Caco-2 (cell line): ENCODE results near the gene ARHGAP36. TPM values are rescaled to one million over a fixed set of nuclear protein-coding genes. Genes with fewer than 3 reads are reported as not detected.

Source experiments
- BruUV-seq: library from RNA; stranded (reverse); fragments of 400-500 nt; replicated peaks from 2 replicates; lab custom pipeline; 2021; lab: Mats Ljungman, UMichigan
- CTCF ChIA-PET: fragments of 300-600 bp; sonication (Branson Sonifier 250); formaldehyde crosslinking; loops from one replicate; lab custom pipeline; 2022; ENCODE audit warnings: antibody characterized with exemption; lab: Charles Lee
- POLR2A ChIA-PET: fragments of 300-600 bp; sonication (Branson Sonifier 250); formaldehyde crosslinking; loops from one replicate; lab custom pipeline; 2022; ENCODE audit warnings: antibody characterized with exemption; lab: Charles Lee
- DNase-seq, 2 experiments: peaks; one replicate each; pipeline versions ENCODE4 v3.0.0 to v3.0.0-alpha.2; 2020 to 2022
- H3K27me3 ChIP-seq: replicated peaks from 2 replicates; pipeline ENCODE4 v1.6.0; 2011; ENCODE audit warnings: low read length; ENCODE audit not compliant: control insufficient read depth, insufficient read depth
- H3K36me3 ChIP-seq: 2 replicates; pipeline ENCODE4 v1.5.1; 2011; ENCODE audit warnings: low read length; ENCODE audit not compliant: control insufficient read depth, insufficient read depth
- H3K4me1 ChIP-seq: fragments of 250-450 bp; sonication (Bioruptor Pico); 2 replicates; pipeline ENCODE4 v1.5.1; 2020; ENCODE audit warnings: mild to moderate bottlenecking
- H3K4me3 ChIP-seq: 2 replicates; pipeline ENCODE4 v1.5.1; 2011; ENCODE audit warnings: low read depth, mild to moderate bottlenecking, control low read depth, low read length
- H3K9me3 ChIP-seq: fragments of 250-450 bp; sonication (Bioruptor Pico); 2 replicates; pipeline ENCODE4 v1.5.1; 2020; ENCODE audit warnings: mild to moderate bottlenecking, moderate library complexity
- H3K27ac Mint-ChIP-seq: one replicate; pipeline ENCODE4 v1.8.0; 2022; ENCODE audit warnings: mixed read lengths; ENCODE audit not compliant: unreplicated experiment
- H3K27me3 Mint-ChIP-seq: one replicate; pipeline ENCODE4 v1.8.0; 2022; ENCODE audit warnings: mixed read lengths; ENCODE audit not compliant: insufficient read depth, unreplicated experiment
- H3K36me3 Mint-ChIP-seq: one replicate; pipeline ENCODE4 v1.8.0; 2022; ENCODE audit warnings: mild to moderate bottlenecking, mixed read lengths; ENCODE audit not compliant: insufficient read depth, unreplicated experiment
- H3K4me1 Mint-ChIP-seq: one replicate; pipeline ENCODE4 v1.8.0; 2022; ENCODE audit warnings: low read depth, mixed read lengths; ENCODE audit not compliant: unreplicated experiment
- H3K4me3 Mint-ChIP-seq: one replicate; pipeline ENCODE4 v1.8.0; 2022; ENCODE audit warnings: mild to moderate bottlenecking, moderate library complexity, mixed read lengths; ENCODE audit not compliant: unreplicated experiment
- H3K9me3 Mint-ChIP-seq: one replicate; pipeline ENCODE4 v1.8.0; 2022; ENCODE audit warnings: mixed read lengths; ENCODE audit not compliant: unreplicated experiment
- intact Hi-C: fragments of 100-400 bp; cut with micrococcal nuclease; formaldehyde crosslinking; loops from one replicate; pipeline ENCODE4 v1.10.0; 2022; ENCODE audit not compliant: unreplicated experiment
- total RNA-seq: library from RNA; stranded (reverse); gene quantifications from 2 replicates; pipeline ENCODE4 v1.2.3, GENCODE V29; 2022
- TF ChIP-seq, protein P1 (sequence below), 2 experiments: fragments of 200-600 bp in 1 of 2; IDR thresholded peaks; 1 replicate in 1 of 2; 2 replicates in 1 of 2; pipeline versions ENCODE4 v1.5.1 to v1.8.0; 2011 to 2022; ENCODE audit warnings: antibody characterized with exemption in 1 of 2, control low read depth in 1 of 2, inconsistent platforms in 1 of 2, low read depth in 1 of 2, low read length in 1 of 2, mild to moderate bottlenecking in 1 of 2, moderate library complexity in 1 of 2; ENCODE audit not compliant: insufficient read depth in 1 of 2, severe bottlenecking in 1 of 2, unreplicated experiment in 1 of 2

ARHGAP36 gene
- total RNA-seq, 1 experiment from 2014 or later, result not detected

DNA sequence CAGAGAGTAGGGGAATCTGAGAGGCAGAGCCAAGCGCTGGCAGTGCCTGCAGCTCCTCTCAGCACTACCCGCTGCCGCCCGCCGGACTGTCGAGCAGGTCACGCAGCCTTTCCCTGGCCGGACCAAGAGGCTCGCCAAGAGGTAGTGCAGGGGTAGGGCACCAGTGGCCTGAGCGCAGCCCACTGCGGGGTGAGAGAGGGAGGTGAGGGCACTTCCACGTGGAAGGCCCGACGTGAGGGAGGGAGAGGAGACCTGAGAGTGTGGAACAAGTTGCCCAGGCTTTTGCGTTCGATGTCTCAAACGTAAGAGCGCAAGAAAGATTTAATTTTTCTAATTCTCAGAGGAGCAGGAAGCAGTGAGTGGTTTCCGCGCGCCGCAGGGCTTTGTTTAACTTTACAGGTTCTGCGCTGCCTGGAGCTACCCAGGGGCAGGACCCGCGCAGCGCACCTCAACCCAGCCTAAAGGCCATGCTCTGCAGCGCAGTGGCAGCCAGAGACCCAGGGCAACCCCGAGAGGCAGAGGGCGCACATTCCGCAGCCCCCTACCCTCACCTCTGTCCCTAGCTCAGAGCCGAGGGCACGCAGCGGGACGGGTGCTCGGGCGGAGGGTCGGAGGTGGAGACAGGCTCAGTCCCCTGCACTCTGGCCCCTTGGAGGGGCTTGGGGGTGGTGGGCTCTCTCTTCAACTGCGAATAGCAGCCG is 14.9 kb downstream of the ARHGAP36 start:
- Histone ChIP-seq H3K36me3 (no peaks in the 10 kb centered on the region), H3K27me3 (no peaks in the 10 kb centered on the region), H3K4me1 (no peaks in the 10 kb centered on the region), H3K4me3 (no peak overlapping the region), H3K9me3 (no peaks in the 10 kb centered on the region)
- Mint-ChIP-seq H3K4me1 (no peaks in the 10 kb centered on the region), H3K4me3 (no peak overlapping the region), H3K27ac (no peak overlapping the region), H3K9me3 (no peaks in the 10 kb centered on the region), H3K36me3 (peaks cover 4% of the 10 kb centered on the region), H3K27me3 (peaks cover 14% of the 10 kb centered on the region)
- DNase-seq, result no peak
- TF ChIP-seq, protein P1, sequence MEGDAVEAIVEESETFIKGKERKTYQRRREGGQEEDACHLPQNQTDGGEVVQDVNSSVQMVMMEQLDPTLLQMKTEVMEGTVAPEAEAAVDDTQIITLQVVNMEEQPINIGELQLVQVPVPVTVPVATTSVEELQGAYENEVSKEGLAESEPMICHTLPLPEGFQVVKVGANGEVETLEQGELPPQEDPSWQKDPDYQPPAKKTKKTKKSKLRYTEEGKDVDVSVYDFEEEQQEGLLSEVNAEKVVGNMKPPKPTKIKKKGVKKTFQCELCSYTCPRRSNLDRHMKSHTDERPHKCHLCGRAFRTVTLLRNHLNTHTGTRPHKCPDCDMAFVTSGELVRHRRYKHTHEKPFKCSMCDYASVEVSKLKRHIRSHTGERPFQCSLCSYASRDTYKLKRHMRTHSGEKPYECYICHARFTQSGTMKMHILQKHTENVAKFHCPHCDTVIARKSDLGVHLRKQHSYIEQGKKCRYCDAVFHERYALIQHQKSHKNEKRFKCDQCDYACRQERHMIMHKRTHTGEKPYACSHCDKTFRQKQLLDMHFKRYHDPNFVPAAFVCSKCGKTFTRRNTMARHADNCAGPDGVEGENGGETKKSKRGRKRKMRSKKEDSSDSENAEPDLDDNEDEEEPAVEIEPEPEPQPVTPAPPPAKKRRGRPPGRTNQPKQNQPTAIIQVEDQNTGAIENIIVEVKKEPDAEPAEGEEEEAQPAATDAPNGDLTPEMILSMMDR (IDR thresholded peaks at IDR 0.05; ENCODE audit: insufficient read depth in 1 of 2, low read depth in 1 of 2, low read length in 1 of 2, severe bottlenecking in 1 of 2, unreplicated experiment in 1 of 2), result no peak
- intact Hi-C loops, result no loop called here
- CTCF ChIA-PET, result no interaction called here
- POLR2A ChIA-PET, result no interaction called here
- no TSS peak for BruUV-seq

DNA sequence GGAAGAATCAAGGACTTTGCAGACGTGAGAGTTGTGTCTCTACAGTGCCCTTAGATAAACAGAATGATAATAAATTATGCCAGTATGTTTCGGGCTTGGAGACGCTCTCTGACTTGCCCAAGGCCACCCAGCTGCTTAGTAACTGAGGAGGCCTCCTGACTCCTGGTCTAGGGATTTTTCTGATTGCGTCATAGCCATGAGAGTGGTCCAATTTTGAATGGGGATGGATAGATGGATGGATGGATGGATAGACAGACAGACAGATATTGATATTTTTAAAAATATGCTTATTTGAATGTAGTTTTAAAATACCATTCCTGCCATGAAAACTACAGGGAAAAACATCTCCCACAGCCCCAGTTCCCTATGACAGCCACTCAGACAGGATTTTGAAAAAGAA is 15.5 kb downstream of the ARHGAP36 start:
- H3K4me1 ChIP-seq, result no peaks in the 10 kb centered on the region
- Mint-ChIP-seq H3K9me3 (no peaks in the 10 kb centered on the region), H3K27ac (no peak overlapping the region), H3K4me3 (no peak overlapping the region), H3K27me3 (peaks cover 14% of the 10 kb centered on the region), H3K36me3 (peaks cover 4% of the 10 kb centered on the region), H3K4me1 (no peaks in the 10 kb centered on the region)
- intact Hi-C loops, result no loop called here
- DNase-seq, result no peak
- CTCF ChIA-PET, result no interaction called here
- POLR2A ChIA-PET, result no interaction called here
- H3K9me3 ChIP-seq, result no peaks in the 10 kb centered on the region
- BruUV-seq, result no TSS peak
- H3K27me3 ChIP-seq, result no peaks in the 10 kb centered on the region
- no peaks in the 10 kb centered on the region for H3K36me3 ChIP-seq
- H3K4me3 ChIP-seq, result no peak overlapping the region
- TF ChIP-seq, protein P1 (IDR thresholded peaks at IDR 0.05; ENCODE audit: insufficient read depth in 1 of 2, low read depth in 1 of 2, low read length in 1 of 2, severe bottlenecking in 1 of 2, unreplicated experiment in 1 of 2), result no peak

DNA sequence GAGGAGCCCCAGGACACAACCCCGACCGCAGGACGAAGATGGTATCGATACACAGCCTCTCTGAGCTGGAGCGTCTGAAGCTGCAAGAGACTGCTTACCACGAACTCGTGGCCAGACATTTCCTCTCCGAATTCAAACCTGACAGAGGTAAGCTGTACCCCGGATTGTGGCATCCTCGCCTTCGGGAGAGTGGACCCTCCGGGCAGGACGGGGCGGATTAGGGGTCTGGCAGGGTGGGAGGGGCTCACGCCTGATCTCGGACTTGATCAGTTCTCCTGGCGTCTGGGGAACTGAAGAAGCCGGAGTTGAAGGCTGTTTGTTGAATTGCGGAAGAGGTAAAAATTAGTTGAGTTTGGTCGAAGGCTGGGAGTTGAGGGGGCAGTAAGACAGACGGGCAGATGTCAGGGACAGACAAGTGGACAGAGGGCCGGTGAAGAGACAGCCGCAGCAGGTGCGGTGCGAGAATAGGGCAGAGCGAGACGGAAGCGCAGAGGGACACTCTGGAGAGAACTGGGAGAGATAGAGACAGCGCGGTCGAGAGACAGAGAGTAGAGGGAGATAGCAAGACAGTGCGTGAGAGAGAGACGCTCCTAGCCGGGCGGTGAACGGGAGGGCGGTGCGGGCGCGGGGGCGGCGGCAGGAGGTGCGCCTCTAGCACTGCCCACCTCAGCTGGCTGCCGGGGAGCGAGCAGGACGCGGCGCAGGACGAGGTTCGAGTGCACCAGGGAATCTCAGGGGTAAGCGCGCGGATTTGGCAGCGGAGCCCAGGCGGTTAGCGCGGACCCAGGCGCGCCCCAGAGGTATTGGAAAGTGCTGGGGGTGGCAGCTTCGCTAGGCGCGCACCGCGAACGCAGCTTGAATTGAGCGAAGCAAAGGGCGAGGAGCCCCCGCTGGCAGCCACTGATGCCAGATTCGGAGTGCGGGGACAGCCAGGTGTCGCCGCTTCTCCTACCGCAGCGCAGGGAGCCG is 23.9 kb downstream of the ARHGAP36 start:
- Histone ChIP-seq H3K9me3 (no peaks in the 10 kb centered on the region), H3K36me3 (no peaks in the 10 kb centered on the region), H3K27me3 (no peaks in the 10 kb centered on the region), H3K4me1 (no peaks in the 10 kb centered on the region), H3K4me3 (no peak overlapping the region)
- no peak for DNase-seq
- peaks cover 9% of the 10 kb centered on the region for H3K9me3 Mint-ChIP-seq
- POLR2A ChIA-PET, result no interaction called here
- no peaks in the 10 kb centered on the region for H3K36me3 Mint-ChIP-seq
- CTCF ChIA-PET, result no interaction called here
- H3K4me1 Mint-ChIP-seq, result no peaks in the 10 kb centered on the region
- TF ChIP-seq, protein P1 (IDR thresholded peaks at IDR 0.05; ENCODE audit: insufficient read depth in 1 of 2, low read depth in 1 of 2, low read length in 1 of 2, severe bottlenecking in 1 of 2, unreplicated experiment in 1 of 2), result no peak
- H3K27ac Mint-ChIP-seq, result peak overlapping the region; percentile 40
- no peak overlapping the region for H3K4me3 Mint-ChIP-seq
- H3K27me3 Mint-ChIP-seq, result peaks cover 10% of the 10 kb centered on the region
- intact Hi-C loops, result no loop called here
- no TSS peak for BruUV-seq
